Measurements from ENCODE around the gene PIK3R2.
"Not testable (repeated sequence)": the region's sequence is repeated elsewhere in the genome, so short reads cannot be mapped to it uniquely, and the experiment has no call there.

PIK3R2 gene

GRCh38 chr19:18152817-18153555, at the start of gene PIK3R2:
Gene PIK3R2, plus strand, starts transcription at chr19:18153163. Its CDS starts 2,717 bp downstream, at chr19:18155880.
- peak; percentile 97 for DNase-seq

GRCh38 chr19:18104793-18105131, 48.2 kb upstream of the PIK3R2 start:
- DNase-seq, result no peak

GRCh38 chr19:18105259-18105658, 47.7 kb upstream of the PIK3R2 start:
- DNase-seq, result not testable (repeated sequence)

GRCh38 chr19:18107235-18107634, 45.7 kb upstream of the PIK3R2 start:
- DNase-seq, result no peak

DNA sequence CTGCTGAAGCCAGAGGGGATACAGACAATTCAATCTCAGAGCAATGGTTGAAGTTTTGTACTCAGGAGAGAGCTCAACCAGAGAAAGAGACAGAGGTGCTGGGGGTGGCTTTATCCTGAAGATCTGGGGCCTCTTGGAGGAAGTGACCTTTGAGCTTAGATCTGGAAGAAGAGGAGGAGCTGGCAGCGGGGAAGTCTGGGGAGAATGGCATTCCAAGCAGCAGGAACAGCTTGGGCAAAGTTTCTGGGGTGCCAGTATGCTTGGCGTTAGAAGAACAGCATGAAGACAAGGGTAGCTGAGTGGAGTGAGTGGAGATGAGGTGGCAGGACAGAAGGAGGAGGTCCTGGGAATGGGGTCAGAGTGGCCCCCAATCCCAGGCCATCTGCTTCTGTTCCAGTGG, 44.1 kb upstream of the PIK3R2 start:
- DNase-seq, result no peak

GRCh38 chr19:18109341-18109732, 43.6 kb upstream of the PIK3R2 start:
- DNase-seq, result no peak

- peak in 1 of 2 experiments; percentile 34 for DNase-seq
Measured at GRCh38 chr19:18109733-18110608, 43.0 kb upstream of the PIK3R2 start.

- DNase-seq, result no peak
Measured at GRCh38 chr19:18110609-18111232, 42.2 kb upstream of the PIK3R2 start.

GRCh38 chr19:18112989-18113478, 39.9 kb upstream of the PIK3R2 start:
- DNase-seq, result peak; percentile 63 to 75

- DNase-seq, result no peak
Measured at GRCh38 chr19:18113827-18114226, 39.1 kb upstream of the PIK3R2 start.

- no peak for DNase-seq
Measured at GRCh38 chr19:18114483-18114882, 38.5 kb upstream of the PIK3R2 start.

GRCh38 chr19:18117364-18117691, 35.6 kb upstream of the PIK3R2 start:
- DNase-seq, result no peak

- DNase-seq, result peak; percentile 73 to 87
Measured at GRCh38 chr19:18117692-18118378, 35.1 kb upstream of the PIK3R2 start.

- no peak for DNase-seq
Measured at GRCh38 chr19:18118420-18119012, 34.4 kb upstream of the PIK3R2 start.

DNA sequence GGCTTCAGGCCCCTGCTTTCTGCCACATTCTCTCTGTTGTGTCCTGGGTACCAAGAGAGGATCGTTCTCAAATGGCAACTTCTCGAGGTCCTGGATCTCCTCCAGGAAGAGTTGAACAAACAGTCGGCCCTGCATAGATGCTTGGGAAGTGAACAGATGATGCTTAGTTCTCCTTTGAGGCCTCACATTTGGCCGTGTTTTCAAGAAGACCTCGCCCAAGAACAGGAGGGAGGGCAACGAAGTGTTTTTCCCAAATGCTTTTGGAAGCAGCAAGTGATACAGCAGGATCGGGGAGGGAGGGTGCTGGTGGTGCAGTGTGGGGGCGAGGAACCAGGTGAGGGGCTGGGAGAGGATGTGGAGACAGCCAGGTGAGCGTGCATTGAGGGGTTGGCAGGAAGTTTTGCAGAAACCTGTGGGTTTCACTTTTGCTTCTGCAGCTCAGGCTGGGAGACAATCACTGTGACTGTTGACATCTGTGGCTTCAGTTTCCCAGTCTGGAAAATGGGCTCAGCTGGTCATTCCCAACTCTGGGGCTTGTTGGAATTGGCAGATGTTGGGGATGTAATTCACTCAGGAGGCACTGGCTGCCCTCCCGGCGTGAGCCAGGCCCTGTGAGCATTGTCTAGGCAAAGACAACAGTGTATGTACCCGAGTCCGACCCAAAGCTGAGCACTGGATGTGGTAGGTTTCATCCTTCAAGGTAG, 33.8 kb upstream of the PIK3R2 start:
- DNase-seq, result no peak

- DNase-seq, result no peak
Measured at GRCh38 chr19:18119717-18120105, 33.3 kb upstream of the PIK3R2 start.

DNA sequence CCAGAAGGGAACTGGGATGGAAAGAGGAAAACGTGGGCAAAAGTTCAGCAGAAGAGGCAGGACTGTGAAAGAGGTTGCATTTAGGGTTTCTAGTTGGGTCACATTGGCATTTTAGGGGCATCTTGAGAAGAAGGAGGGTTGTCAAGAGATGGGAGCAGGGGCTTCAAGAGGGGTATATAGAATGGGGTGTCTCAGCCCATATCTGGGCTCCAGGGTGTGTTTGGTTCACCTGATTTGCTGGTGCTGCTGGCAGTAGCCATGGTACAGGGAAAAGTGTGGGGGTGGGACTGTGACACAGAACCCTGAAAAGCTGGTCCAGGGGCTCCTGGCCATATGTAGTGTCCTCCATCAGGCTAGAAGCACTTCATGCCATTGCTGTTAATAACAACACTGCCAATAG, 32.8 kb upstream of the PIK3R2 start:
- DNase-seq, result no peak

DNA sequence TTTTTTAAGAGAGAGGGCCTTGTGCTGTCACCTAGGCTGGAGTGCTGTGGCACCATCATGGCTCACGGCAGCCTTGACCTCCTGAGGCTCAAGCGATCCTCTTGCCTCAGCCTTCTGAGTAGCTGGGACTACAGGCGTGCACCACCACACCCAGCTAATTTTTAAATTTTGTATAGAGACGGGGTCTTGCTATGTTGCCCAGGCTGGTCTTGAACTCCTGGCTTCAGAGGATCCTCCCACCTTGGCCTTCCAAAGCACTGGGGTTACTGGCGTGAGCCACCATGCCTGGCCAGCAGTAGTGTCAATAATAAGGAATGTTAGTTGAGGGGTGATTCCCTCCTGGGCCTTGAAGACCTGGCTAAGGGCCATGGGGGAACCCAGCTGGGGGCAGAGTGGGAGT, 31.8 kb upstream of the PIK3R2 start:
- DNase-seq, result no peak

- DNase-seq, result no peak
Measured at GRCh38 chr19:18122424-18122823, 30.5 kb upstream of the PIK3R2 start.

DNA sequence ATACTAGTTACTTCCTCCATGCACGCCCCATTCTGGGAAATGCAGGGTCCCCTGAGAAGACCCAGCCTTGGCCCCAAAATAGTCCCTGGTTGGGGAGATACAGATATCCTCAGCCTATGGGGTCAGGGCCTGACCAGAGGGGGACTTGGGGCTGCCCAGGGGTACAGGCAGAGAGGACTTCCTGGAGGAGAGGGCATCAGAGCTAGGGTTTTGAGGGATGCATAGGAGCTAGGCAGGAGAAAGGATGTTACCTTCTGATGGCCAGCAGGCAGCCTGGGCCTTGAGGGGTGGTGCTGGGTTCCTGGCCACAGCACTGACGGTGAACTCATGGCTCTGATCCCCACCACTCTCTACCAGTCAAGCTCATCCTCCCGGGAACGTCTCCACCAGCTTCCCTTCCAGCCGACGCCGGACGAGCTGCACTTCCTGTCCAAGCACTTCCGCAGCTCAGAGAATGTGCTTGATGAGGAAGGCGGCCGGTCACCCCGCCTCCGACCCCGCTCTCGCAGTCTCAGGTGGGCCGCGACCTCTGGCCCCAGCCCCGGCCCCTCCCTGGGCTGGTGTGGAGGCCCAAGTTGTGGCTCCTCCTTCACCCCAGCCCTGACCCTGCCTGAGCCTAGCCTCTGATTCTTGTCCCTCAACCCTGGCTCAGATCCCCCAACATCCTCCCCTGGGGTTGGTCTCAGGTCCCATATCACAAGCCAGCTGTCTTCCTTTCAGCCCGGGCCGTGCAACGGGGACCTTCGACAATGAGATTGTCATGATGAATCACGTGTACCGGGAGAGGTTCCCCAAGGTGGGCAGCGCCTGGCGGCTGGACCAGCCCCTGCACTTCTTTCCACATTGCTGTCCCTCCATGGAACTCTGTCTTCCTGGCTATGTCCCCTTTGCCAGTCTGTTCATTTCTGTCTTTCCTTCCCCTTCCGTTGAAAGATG, 29.8 kb upstream of the PIK3R2 start:
- DNase-seq, result no peak

GRCh38 chr19:18123819-18124218, 29.1 kb upstream of the PIK3R2 start:
- no peak for DNase-seq
